GM19025 (cell line): ENCODE data around the gene IL3.

Experiments used
- ATAC-seq: cut with Tn5 transposase; IDR thresholded peaks from one replicate; pipeline ENCODE4 v1.9.1; 2021; ENCODE audit warnings: mild to moderate bottlenecking, low read depth, moderate library complexity; ENCODE audit not compliant: unreplicated experiment

IL3 gene

DNA sequence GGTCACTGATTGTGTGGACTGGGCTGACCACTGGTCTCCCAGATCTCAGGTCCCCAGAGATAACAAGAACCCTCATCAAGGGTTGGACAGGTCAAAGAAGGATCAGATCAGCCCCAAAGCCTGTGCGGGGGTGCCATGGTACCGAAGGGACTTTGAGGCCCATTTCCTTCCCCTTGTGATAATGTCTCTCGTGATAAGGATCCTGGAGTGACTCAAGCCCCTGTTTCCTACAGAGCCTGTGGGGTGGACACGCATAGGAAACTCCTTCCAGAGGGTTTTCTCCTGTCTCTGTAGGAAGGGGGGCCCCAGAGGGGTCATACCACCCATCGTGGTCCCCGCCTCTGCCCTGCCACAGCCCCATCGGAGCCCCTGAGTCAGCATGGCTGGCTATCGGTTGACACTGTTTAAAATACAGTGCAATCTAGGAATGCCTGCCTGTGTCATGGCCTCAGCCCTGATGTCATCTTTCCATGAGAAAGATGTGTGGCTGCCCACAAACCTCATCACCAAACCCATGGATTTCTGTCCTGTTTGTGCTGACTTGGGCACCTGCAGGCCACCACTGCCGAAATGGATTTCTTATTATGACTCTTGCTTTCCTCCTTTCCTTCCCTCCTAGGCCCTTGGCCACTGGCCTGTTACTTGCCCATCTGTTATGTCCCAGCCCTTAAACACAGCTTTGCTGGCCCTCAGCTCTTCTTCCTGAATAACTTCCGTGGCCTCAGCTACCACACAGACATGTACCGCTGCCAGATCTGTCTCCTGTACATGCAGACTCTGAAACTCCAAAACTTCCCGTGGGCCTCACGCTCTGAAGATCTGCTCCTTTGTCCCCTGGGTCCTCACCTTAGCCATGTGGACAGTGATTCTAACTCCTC lies 10.2 kb downstream of the IL3 start:
- no peak for ATAC-seq

GRCh38 chr5:132071338-132071707 lies 10.9 kb downstream of the IL3 start:
- ATAC-seq, result no peak

DNA sequence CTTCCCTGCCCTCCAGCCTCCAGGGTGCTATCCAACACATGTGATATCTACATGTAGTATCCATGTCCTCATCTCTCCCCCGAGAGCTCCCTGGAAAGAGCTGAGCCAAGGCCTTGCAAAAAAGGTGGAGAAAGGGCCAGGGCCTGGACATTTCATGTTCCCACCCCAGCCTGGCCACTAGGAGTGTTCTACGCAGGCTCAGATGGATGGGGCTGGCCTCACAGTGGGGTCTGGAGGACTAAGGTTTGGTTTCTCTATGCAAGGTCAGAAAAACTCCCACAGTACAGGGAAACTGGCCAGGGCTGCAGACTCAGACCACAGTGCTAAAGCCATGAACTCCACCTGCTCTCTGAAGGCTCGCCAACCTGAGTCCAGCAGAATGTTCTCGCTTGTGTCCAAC lies 11.6 kb downstream of the IL3 start:
- no peak for ATAC-seq

- no peak for ATAC-seq
Measured at GRCh38 chr5:132072528-132072927, 12.1 kb downstream of the IL3 start.

DNA sequence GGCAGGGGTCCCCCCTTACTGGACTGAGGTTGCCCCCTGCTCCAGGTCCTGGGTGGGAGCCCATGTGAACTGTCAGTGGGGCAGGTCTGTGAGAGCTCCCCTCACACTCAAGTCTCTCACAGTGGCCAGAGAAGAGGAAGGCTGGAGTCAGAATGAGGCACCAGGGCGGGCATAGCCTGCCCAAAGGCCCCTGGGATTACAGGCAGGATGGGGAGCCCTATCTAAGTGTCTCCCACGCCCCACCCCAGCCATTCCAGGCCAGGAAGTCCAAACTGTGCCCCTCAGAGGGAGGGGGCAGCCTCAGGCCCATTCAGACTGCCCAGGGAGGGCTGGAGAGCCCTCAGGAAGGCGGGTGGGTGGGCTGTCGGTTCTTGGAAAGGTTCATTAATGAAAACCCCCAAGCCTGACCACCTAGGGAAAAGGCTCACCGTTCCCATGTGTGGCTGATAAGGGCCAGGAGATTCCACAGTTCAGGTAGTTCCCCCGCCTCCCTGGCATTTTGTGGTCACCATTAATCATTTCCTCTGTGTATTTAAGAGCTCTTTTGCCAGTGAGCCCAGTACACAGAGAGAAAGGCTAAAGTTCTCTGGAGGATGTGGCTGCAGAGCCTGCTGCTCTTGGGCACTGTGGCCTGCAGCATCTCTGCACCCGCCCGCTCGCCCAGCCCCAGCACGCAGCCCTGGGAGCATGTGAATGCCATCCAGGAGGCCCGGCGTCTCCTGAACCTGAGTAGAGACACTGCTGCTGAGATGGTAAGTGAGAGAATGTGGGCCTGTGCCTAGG lies 13.0 kb downstream of the IL3 start, which contains the start of gene CSF2:
Gene CSF2, plus strand, starts transcription at position 559 of the 783 bp plus-strand sequence. Its CDS starts 35 bp downstream, at position 594.
- ATAC-seq, result no peak

- ATAC-seq, result no peak
Measured at GRCh38 chr5:132074091-132074771, 13.8 kb downstream of the IL3 start.

DNA sequence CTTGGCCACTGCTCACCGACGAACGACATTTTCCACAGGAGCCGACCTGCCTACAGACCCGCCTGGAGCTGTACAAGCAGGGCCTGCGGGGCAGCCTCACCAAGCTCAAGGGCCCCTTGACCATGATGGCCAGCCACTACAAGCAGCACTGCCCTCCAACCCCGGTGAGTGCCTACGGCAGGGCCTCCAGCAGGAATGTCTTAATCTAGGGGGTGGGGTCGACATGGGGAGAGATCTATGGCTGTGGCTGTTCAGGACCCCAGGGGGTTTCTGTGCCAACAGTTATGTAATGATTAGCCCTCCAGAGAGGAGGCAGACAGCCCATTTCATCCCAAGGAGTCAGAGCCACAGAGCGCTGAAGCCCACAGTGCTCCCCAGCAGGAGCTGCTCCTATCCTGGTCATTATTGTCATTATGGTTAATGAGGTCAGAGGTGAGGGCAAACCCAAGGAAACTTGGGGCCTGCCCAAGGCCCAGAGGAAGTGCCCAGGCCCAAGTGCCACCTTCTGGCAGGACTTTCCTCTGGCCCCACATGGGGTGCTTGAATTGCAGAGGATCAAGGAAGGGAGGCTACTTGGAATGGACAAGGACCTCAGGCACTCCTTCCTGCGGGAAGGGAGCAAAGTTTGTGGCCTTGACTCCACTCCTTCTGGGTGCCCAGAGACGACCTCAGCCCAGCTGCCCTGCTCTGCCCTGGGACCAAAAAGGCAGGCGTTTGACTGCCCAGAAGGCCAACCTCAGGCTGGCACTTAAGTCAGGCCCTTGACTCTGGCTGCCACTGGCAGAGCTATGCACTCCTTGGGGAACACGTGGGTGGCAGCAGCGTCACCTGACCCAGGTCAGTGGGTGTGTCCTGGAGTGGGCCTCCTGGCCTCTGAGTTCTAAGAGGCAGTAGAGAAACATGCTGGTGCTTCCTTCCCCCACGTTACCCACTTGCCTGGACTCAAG lies 14.6 kb downstream of the IL3 start:
- ATAC-seq, result no peak

DNA sequence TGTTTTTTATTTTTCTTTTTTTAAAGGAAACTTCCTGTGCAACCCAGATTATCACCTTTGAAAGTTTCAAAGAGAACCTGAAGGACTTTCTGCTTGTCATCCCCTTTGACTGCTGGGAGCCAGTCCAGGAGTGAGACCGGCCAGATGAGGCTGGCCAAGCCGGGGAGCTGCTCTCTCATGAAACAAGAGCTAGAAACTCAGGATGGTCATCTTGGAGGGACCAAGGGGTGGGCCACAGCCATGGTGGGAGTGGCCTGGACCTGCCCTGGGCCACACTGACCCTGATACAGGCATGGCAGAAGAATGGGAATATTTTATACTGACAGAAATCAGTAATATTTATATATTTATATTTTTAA lies 15.2 kb downstream of the IL3 start:
- no peak for ATAC-seq

DNA sequence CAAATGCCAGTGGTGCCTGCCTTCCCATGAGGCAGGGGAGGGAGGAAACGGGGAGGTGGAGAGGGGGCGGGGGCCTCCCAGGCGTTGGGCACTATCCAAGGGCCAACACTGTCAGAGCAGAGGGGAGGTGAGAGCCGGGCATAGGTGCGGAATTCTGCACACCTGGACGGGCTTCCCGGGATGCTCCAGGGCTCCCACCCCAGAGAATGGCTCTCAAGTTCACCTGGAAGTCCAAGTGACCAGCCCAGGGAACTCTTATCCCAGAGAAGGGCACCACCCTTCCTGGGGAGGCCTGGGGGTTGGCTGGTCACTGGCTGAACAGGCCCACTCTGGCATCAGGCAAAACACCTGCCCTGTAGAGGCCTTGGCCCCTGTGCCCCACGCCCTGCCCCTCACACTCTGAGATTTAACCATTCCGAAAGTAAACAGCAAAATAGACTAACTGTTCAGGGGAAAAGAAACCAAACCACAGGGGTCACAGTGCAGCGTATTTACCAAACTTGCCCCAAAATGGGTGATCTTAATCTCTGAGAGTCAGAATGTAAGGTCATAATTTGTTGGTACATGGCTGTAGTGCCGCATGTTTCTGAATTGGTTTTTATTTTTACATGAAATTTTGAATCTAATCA lies 15.9 kb downstream of the IL3 start:
- ATAC-seq, result no peak

- no peak for ATAC-seq
Measured at GRCh38 chr5:132076983-132077382, 16.5 kb downstream of the IL3 start.

- no peak for ATAC-seq
Measured at GRCh38 chr5:132079081-132079480, 18.6 kb downstream of the IL3 start.

GRCh38 chr5:132079619-132080018 lies 19.2 kb downstream of the IL3 start:
- ATAC-seq, result no peak

DNA sequence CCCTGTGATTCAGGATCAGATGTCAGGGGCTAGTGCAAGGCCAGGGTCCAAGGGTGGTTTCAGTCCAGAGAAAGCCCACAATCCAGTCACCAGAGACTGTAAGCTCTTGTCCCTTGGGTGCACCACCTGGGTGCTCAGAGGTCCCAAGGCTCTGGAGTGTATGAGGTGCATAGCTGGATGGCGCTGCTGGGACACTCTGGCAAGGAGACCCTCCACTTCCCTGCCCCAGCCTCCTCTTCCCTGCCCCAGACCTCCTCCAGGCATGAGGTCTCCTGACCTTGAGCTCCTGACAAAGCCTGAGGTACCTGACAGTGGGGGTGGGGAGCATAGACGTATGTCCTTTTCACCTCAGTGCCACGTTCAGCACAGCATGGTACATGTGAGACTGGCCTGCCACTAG lies 20.1 kb downstream of the IL3 start:
- ATAC-seq, result no peak

DNA sequence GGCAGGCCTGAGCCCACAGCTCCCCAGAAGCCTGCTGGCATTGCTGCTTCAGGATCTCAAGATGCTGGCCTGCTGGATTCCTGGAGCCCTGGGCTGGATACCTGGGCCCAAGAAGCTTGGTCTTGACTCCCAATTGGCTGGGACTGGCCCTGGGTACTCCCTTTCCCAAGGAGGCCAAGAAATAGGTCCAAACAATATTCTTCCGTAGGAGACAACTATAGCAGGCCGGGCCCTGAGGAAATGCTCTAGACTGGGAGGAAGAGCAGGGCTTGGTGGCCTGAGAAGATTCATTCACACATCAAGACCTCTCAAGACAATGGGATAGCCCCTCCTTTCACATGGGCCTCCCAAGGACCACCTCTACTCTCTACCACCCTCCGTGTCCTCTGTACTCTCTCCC lies 21.0 kb downstream of the IL3 start:
- no peak for ATAC-seq

- ATAC-seq, result no peak
Measured at GRCh38 chr5:132082329-132083023, 22.0 kb downstream of the IL3 start.

DNA sequence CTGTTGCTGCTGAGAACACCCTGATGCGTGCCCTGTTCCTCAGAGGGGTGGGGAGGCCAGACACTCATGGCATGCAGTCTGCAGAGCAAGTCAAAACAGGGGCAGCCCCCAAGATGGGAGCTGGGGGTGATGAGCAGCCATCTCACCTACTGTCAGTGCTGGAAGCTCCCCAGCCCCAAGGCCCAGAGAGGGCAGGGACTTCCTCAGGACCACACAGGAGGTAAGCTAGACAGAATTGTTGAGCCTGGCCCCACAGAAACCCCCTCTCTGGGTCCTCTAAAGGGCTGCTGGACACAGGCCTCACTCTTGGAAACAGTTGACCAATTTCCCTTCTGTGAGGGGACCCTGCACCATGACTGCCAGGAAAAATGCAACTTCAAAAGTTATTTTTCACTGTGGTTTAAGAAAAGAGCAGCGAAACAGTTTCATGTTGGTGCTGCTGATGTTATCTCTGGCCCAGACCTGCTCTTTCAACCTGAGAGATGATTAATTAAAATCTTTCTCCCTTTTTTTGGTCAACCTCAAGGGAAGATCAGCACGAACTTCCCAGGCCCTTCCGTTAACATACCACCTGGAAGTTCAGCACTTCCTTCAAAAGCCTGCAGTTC lies 22.7 kb downstream of the IL3 start:
- ATAC-seq, result no peak

- ATAC-seq, result no peak
Measured at GRCh38 chr5:132085686-132086085, 25.2 kb downstream of the IL3 start.

- ATAC-seq, result no peak
Measured at GRCh38 chr5:132086277-132086794, 25.9 kb downstream of the IL3 start.
